GM18508 (cell line): Measurements from ENCODE around the gene PCSK2.

Source experiments
- ATAC-seq: cut with Tn5 transposase; IDR thresholded peaks from one replicate; pipeline ENCODE4 v1.9.1; 2021; ENCODE audit warnings: moderate number of reproducible peaks; ENCODE audit not compliant: insufficient read depth, unreplicated experiment

Gene PCSK2

GRCh38 chr20:17381724-17382123 lies 154.9 kb downstream of the PCSK2 start:
- ATAC-seq: no peak

- no peak for ATAC-seq
Observed at GRCh38 chr20:17385798-17386197, 159.0 kb downstream of the PCSK2 start.

- no peak for ATAC-seq
Observed at GRCh38 chr20:17390655-17391054, 163.8 kb downstream of the PCSK2 start.

GRCh38 chr20:17391127-17391771 lies 164.4 kb downstream of the PCSK2 start:
- no peak for ATAC-seq

- no peak for ATAC-seq
Observed at GRCh38 chr20:17394411-17394810, 167.6 kb downstream of the PCSK2 start.

- ATAC-seq: no peak
Observed at GRCh38 chr20:17395729-17396128, 168.9 kb downstream of the PCSK2 start.

GRCh38 chr20:17399303-17399985 lies 172.6 kb downstream of the PCSK2 start:
- ATAC-seq: no peak

GRCh38 chr20:17403461-17403860 lies 176.6 kb downstream of the PCSK2 start:
- ATAC-seq: no peak

- ATAC-seq: no peak
Observed at GRCh38 chr20:17406051-17406590, 179.3 kb downstream of the PCSK2 start.

GRCh38 chr20:17407550-17407949 lies 180.7 kb downstream of the PCSK2 start:
- no peak for ATAC-seq

- no peak for ATAC-seq
Observed at GRCh38 chr20:17417225-17417624, 190.4 kb downstream of the PCSK2 start.

GRCh38 chr20:17418737-17419136 lies 191.9 kb downstream of the PCSK2 start:
- ATAC-seq: no peak

GRCh38 chr20:17419479-17420041 lies 192.7 kb downstream of the PCSK2 start:
- ATAC-seq: no peak

GRCh38 chr20:17421493-17421892 lies 194.7 kb downstream of the PCSK2 start:
- no peak for ATAC-seq

GRCh38 chr20:17423782-17424181 lies 196.9 kb downstream of the PCSK2 start:
- ATAC-seq: no peak

GRCh38 chr20:17427638-17428037 lies 200.8 kb downstream of the PCSK2 start:
- ATAC-seq: no peak

GRCh38 chr20:17430125-17430950 lies 203.5 kb downstream of the PCSK2 start:
- ATAC-seq: no peak

- no peak for ATAC-seq
Observed at GRCh38 chr20:17431621-17432364, 205.0 kb downstream of the PCSK2 start.

- no peak for ATAC-seq
Observed at GRCh38 chr20:17436664-17437063, 209.8 kb downstream of the PCSK2 start.

GRCh38 chr20:17437251-17437650 lies 210.4 kb downstream of the PCSK2 start:
- no peak for ATAC-seq
